ENCODE measurements around the gene URM1. TPM values are rescaled to one million over a fixed set of nuclear protein-coding genes. Genes with fewer than 3 reads are reported as not detected.

URM1 gene
- total RNA-seq, 6 experiments from 2014 or later = 63.8 to 75.5 (median 70.2) TPM

GRCh38 chr9:128394379-128395168, 23.4 kb downstream of the URM1 start:
- TF ChIP-seq CTCF (IDR thresholded peaks at IDR 0.05) = no peak
- Mint-ChIP-seq H3K27me3 (ENCODE audit: insufficient read depth) (peaks cover 13% of the 10 kb centered on the region), H3K27ac (peak overlapping the region; percentile 30), H3K9me3 (no peaks in the 10 kb centered on the region), H3K4me3 (peak overlapping the region; percentile 18; the same call in 1 of the 2 replicates), H3K4me1 (ENCODE audit: low read depth) (peaks cover 16% of the 10 kb centered on the region), H3K36me3 (ENCODE audit: low read depth) (peaks cover 4% of the 10 kb centered on the region; the same call in 1 of the 2 replicates)
- DNase-seq = no peak

GRCh38 chr9:128396970-128397613, 25.9 kb downstream of the URM1 start:
- no peak overlapping the region for H3K27ac Mint-ChIP-seq
- H3K9me3 Mint-ChIP-seq = no peaks in the 10 kb centered on the region
- no peak overlapping the region; the same call in 1 of the 2 replicates for H3K4me3 Mint-ChIP-seq
- peaks cover 2% of the 10 kb centered on the region; the same call in 1 of the 2 replicates for H3K36me3 Mint-ChIP-seq (ENCODE audit: low read depth)
- peaks cover 16% of the 10 kb centered on the region for H3K4me1 Mint-ChIP-seq (ENCODE audit: low read depth)
- no peak for TF ChIP-seq CTCF (IDR thresholded peaks at IDR 0.05)
- DNase-seq = no peak
- H3K27me3 Mint-ChIP-seq (ENCODE audit: insufficient read depth) = peaks cover 16% of the 10 kb centered on the region

GRCh38 chr9:128397831-128398230, 26.7 kb downstream of the URM1 start:
- no peak for DNase-seq
- no peaks in the 10 kb centered on the region for H3K36me3 Mint-ChIP-seq (ENCODE audit: low read depth)
- H3K4me3 Mint-ChIP-seq = no peak overlapping the region
- no peak overlapping the region for H3K27ac Mint-ChIP-seq
- H3K9me3 Mint-ChIP-seq = no peaks in the 10 kb centered on the region
- peaks cover 18% of the 10 kb centered on the region for H3K27me3 Mint-ChIP-seq (ENCODE audit: insufficient read depth)
- TF ChIP-seq CTCF (IDR thresholded peaks at IDR 0.05) = no peak
- H3K4me1 Mint-ChIP-seq (ENCODE audit: low read depth) = peaks cover 16% of the 10 kb centered on the region

GRCh38 chr9:128399861-128400260, 28.7 kb downstream of the URM1 start:
- no peak for DNase-seq
- H3K27me3 Mint-ChIP-seq (ENCODE audit: insufficient read depth) = peaks cover 18% of the 10 kb centered on the region
- peaks cover 9% of the 10 kb centered on the region for H3K4me1 Mint-ChIP-seq (ENCODE audit: low read depth)
- H3K9me3 Mint-ChIP-seq = no peaks in the 10 kb centered on the region
- no peak overlapping the region for H3K27ac Mint-ChIP-seq
- H3K36me3 Mint-ChIP-seq (ENCODE audit: low read depth) = no peaks in the 10 kb centered on the region
- H3K4me3 Mint-ChIP-seq = no peak overlapping the region
- no peak for TF ChIP-seq CTCF (IDR thresholded peaks at IDR 0.05)

GRCh38 chr9:128404560-128404959, 33.4 kb downstream of the URM1 start:
- no peak for DNase-seq
- Mint-ChIP-seq H3K36me3 (ENCODE audit: low read depth) (no peaks in the 10 kb centered on the region), H3K27ac (no peak overlapping the region), H3K9me3 (no peaks in the 10 kb centered on the region), H3K4me1 (ENCODE audit: low read depth) (peaks cover 8% of the 10 kb centered on the region), H3K4me3 (no peak overlapping the region), H3K27me3 (ENCODE audit: insufficient read depth) (peaks cover 5% of the 10 kb centered on the region)
- no peak for TF ChIP-seq CTCF (IDR thresholded peaks at IDR 0.05)

All from HFFc6 (cell line).